Naive thymus-derived CD4-positive, alpha-beta T cell (primary cell): ENCODE results near the gene PPM1J. TPM values are rescaled to one million over a fixed set of nuclear protein-coding genes. Genes with fewer than 3 reads are reported as not detected.
"Not testable (repeated sequence)": the region's sequence is repeated elsewhere in the genome, so short reads cannot be mapped to it uniquely, and the experiment has no call there.

ENCODE experiments used
- ATAC-seq: fragments of 150-1000 bp; cut with Tn5 transposase; 2 replicates; pipeline ENCODE4 v1.10.0; 2021; ENCODE audit warnings: mild to moderate bottlenecking, moderate library complexity
- CTCF ChIA-PET: fragments of 350-600 bp; sonication (Branson Sonifier 250); formaldehyde crosslinking; loops from one replicate; lab custom pipeline; 2021; ENCODE audit warnings: antibody characterized with exemption; lab: Charles Lee
- POLR2A ChIA-PET: fragments of 350-600 bp; sonication (Branson Sonifier 250); formaldehyde crosslinking; loops from one replicate; lab custom pipeline; 2021; ENCODE audit warnings: antibody characterized with exemption, inconsistent platforms; lab: Charles Lee
- DNase-seq, 9 donors: peaks; one replicate each; pipeline versions ENCODE4 v3.0.0 to v3.0.0-alpha.2; 2020 to 2022; ENCODE audit warnings: mixed read lengths in 1 of 9
- H3K27ac ChIP-seq: one replicate; pipeline ENCODE4 v1.7.0; 2013; ENCODE audit warnings: mild to moderate bottlenecking, low read depth, low read length, moderate library complexity
- H3K27me3 ChIP-seq, 2 donors: one replicate each; pipeline ENCODE4 v1.7.0; 2013; ENCODE audit warnings: low read length in 2 of 2, mild to moderate bottlenecking in 2 of 2, moderate library complexity in 2 of 2; ENCODE audit not compliant: control insufficient read depth in 2 of 2, insufficient read depth in 2 of 2
- H3K36me3 ChIP-seq, 3 experiments: 1 replicate in 2 of 3; 2 replicates in 1 of 3; pipeline ENCODE4 v1.7.0; 2013; ENCODE audit warnings: low read length in 3 of 3, mild to moderate bottlenecking in 3 of 3, moderate library complexity in 1 of 3; ENCODE audit not compliant: insufficient read depth in 3 of 3, control insufficient read depth in 2 of 3
- H3K4me1 ChIP-seq, 2 donors: one replicate each; pipeline ENCODE4 v1.7.0; 2013; ENCODE audit warnings: low read length in 2 of 2, mild to moderate bottlenecking in 2 of 2, moderate library complexity in 1 of 2; ENCODE audit not compliant: control insufficient read depth in 2 of 2, insufficient read depth in 2 of 2
- H3K4me3 ChIP-seq: 2 replicates; pipeline ENCODE4 v1.7.0; 2013; ENCODE audit warnings: mild to moderate bottlenecking, low read length
- H3K9me3 ChIP-seq, 3 experiments: 1 replicate in 2 of 3; 2 replicates in 1 of 3; pipeline ENCODE4 v1.7.0; 2013; ENCODE audit warnings: low read length in 3 of 3; ENCODE audit not compliant: control insufficient read depth in 2 of 3
- H3K27ac Mint-ChIP-seq, 9 donors: one replicate each; pipeline ENCODE4 v1.8.0; 2020 to 2022; ENCODE audit warnings: mixed read lengths in 9 of 9, mild to moderate bottlenecking in 8 of 9, moderate library complexity in 5 of 9, inconsistent platforms in 2 of 9
- H3K27me3 Mint-ChIP-seq, 5 donors: one replicate each; pipeline ENCODE4 v1.8.0; 2021 to 2022; ENCODE audit warnings: mixed read lengths in 5 of 5, mild to moderate bottlenecking in 1 of 5
- H3K36me3 Mint-ChIP-seq, 5 donors: one replicate each; pipeline ENCODE4 v1.8.0; 2020 to 2022; ENCODE audit warnings: mixed read lengths in 5 of 5, mild to moderate bottlenecking in 3 of 5, inconsistent platforms in 1 of 5
- H3K4me1 Mint-ChIP-seq, 7 donors: one replicate each; pipeline ENCODE4 v1.8.0; 2020 to 2022; ENCODE audit warnings: mixed read lengths in 7 of 7, mild to moderate bottlenecking in 3 of 7, inconsistent platforms in 1 of 7
- H3K4me3 Mint-ChIP-seq, 10 donors: one replicate each; pipeline ENCODE4 v1.8.0; 2020 to 2022; ENCODE audit warnings: mild to moderate bottlenecking in 10 of 10, mixed read lengths in 10 of 10, moderate library complexity in 6 of 10, inconsistent platforms in 2 of 10
- H3K9me3 Mint-ChIP-seq, 11 donors: one replicate each; pipeline ENCODE4 v1.8.0; 2020 to 2022; ENCODE audit warnings: mixed read lengths in 11 of 11, mild to moderate bottlenecking in 4 of 11, inconsistent platforms in 1 of 11, moderate library complexity in 1 of 11
- intact Hi-C, 2 donors: fragments of 100-400 bp; cut with micrococcal nuclease; formaldehyde crosslinking; loops; one replicate each; pipeline ENCODE4 v1.15.1; 2023
- polyA plus RNA-seq, 2 donors: library from polyadenylated mRNA; unstranded; fragments of 300-500 nt; fragmentation: Illumina TruSeq; gene quantifications; one replicate each; pipeline ENCODE4 v1.2.3, GENCODE V29; 2021
- total RNA-seq, 6 experiments: library from RNA in 5 of 6; stranded (reverse) in 5 of 6; gene quantifications; 1 replicate in 5 of 6; 2 replicates in 1 of 6; pipeline ENCODE4 v1.2.3 and lab custom pipeline; 2021 to 2026

The PPM1J gene
- total and polyA plus RNA-seq, 7 experiments from 2014 or later = 0.46 to 1.6 (median 0.50) TPM; not detected in 4

DNA sequence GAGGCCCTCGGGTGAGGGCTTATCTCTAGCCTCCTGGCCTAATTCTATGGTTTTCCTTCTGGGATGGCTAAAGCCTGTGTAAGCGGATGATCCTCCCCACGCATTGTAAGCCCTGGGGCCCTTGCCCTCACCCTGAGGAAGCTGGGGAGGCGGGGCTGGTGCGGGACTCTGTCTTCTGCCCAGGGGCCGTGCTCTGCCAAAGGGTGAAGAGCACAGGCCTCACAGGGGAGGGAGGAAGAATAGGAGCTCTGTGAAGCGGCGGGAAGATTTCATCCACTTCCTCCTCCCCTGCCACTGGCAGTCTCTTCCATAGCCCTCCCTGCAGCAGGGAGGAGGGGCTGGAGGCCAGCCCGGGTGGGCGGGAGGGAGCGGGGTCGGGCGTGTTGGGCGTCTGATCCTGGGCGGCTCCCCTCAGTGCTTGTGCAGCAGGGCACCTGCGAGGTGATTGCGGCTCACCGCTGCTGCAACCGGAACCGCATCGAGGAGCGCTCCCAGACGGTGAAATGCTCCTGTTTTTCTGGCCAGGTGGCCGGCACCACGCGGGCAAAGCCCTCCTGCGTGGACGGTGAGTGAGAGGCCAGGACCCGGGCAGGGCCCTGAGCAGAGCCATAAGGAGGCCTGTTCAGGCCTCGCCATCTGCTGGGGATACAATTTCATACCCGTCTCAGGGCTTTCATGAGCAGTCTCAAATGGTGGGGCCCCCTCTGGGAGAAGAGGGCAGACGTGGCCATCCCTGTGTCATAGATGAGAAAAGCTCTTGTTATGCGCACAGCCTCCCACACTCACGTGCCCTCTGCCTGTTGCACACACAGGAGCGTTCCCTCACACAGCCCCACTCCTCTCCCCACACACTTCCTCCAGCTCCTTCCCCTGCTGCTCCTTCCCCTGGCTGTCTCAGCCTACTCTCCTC lies 7.7 kb upstream of the PPM1J start:
- POLR2A ChIA-PET = interaction anchor here (0.5 kb wide), 1 partner anchor 66 kb away, joined by 3 read pairs; no protein-coding TSS in a partner anchor
- intact Hi-C loops = no loop called here
- DNase-seq (no peak), ATAC-seq (peak; percentile 33)
- Mint-ChIP-seq H3K36me3 (no peaks in the 10 kb centered on the region), H3K27me3 (peaks cover 0 to 26% (median 16%) of the 10 kb centered on the region in 5 donors), H3K4me1 (peaks cover 8 to 19% (median 14%) of the 10 kb centered on the region in 7 donors), H3K4me3 (peak overlapping the region in 9 of 10 donors; percentile 0 to 70 (median 56)), H3K9me3 (no peaks in the 10 kb centered on the region), H3K27ac (no peak overlapping the region)
- Histone ChIP-seq H3K4me3 (no peak overlapping the region), H3K36me3 (no peaks in the 10 kb centered on the region), H3K27me3 (no peaks in the 10 kb centered on the region), H3K4me1 (no peaks in the 10 kb centered on the region), H3K9me3 (no peaks in the 10 kb centered on the region), H3K27ac (no peak overlapping the region)
- CTCF ChIA-PET = no interaction called here

DNA sequence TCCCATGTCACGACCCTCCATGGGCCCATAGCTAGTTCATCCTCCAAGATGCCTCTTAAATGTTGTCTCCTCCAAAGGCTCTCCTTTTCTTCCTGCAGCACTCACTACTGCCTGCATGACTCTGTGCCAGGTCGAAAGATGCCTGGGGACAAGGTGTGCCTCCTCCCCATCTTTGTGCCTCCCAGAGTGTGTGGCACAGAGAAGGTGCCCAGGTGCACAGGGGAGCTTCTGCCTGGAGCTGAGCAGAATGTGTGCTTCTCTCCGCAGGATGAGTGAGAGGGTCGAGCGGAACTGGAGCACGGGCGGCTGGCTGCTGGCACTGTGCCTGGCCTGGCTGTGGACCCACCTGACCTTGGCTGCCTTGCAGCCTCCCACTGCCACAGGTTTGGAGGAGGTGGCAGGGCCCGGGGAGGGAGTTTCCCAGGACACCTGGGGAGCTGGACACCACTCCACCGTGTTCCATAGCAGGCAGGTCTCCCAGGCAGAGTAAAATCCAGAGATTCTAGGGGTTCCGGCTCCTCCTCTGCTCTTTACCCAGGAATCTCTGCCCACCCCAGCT lies 6.9 kb upstream of the PPM1J start:
- Histone ChIP-seq H3K27ac (no peak overlapping the region), H3K9me3 (no peaks in the 10 kb centered on the region), H3K36me3 (no peaks in the 10 kb centered on the region), H3K4me1 (no peaks in the 10 kb centered on the region), H3K4me3 (no peak overlapping the region), H3K27me3 (no peaks in the 10 kb centered on the region)
- Mint-ChIP-seq H3K4me1 (peaks cover 8 to 24% (median 14%) of the 10 kb centered on the region in 7 donors), H3K36me3 (no peaks in the 10 kb centered on the region), H3K27ac (no peak overlapping the region), H3K27me3 (peaks cover 0 to 26% (median 16%) of the 10 kb centered on the region in 5 donors), H3K9me3 (no peaks in the 10 kb centered on the region), H3K4me3 (peak overlapping the region in 1 of 10 donors; percentile 25)
- intact Hi-C loops = no loop called here
- ChIA-PET CTCF (interaction anchor here (3.1 kb wide), 1 partner anchor 351 kb away, joined by 11 read pairs; the partner anchor contains the start of gene LRIG2), POLR2A (no interaction called here)
- no peak for ATAC-seq
- DNase-seq = no peak

DNA sequence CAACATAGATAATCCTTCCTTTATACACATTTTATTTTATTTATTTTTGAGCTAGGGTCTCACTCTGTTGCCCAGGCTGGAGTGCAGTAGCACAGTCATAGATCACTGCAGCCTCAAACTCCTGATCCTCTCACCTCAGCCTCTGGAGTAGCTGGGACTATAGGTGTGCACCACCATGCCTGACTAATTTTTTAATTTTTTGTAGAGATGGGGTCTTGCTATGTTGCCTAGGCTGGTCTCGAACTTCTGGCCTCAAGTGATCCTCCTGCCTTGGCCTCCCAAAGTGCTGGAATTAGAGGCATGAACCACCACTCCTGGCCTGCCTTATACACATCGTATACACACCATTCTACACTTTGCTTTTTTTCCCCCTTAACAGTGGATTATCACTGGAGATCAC lies 6.2 kb upstream of the PPM1J start:
- H3K27me3 Mint-ChIP-seq = peaks cover 0 to 26% (median 16%) of the 10 kb centered on the region in 5 donors
- intact Hi-C loops, POLR2A ChIA-PET, H3K27ac Mint-ChIP-seq, H3K9me3 ChIP-seq, H3K4me3 Mint-ChIP-seq, H3K36me3 ChIP-seq, ATAC-seq, H3K36me3 Mint-ChIP-seq, H3K9me3 Mint-ChIP-seq, H3K4me3 ChIP-seq, DNase-seq, H3K27me3 ChIP-seq, H3K4me1 ChIP-seq, H3K27ac ChIP-seq: not testable (repeated sequence)
- peaks cover 13 to 30% (median 17%) of the 10 kb centered on the region in 7 donors for H3K4me1 Mint-ChIP-seq
- CTCF ChIA-PET = interaction anchor here (0.9 to 3.1 kb wide), 2 partner anchors 83 to 351 kb away, joined by 4 to 11 read pairs; partner anchors contain the start of gene LRIG2

DNA sequence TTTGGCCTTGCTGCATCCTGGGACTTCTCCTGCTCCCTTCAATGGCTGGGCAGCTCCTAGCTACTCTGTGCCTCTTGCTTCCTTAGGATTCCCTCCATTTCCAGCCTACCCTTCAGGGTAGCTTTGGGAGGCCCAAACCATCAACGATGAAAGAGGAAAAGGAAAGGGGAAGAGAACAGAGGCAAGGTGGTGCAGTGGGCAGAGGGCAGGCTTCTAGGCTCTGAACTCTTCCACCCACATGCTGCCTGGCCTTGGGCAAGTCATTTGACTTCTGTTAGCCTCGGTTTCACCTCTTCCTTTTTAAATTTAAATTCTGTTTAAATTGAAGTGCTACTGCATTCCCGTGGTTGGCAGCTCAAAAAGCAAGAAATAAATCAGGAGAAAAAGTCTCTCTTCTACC lies 5.7 kb upstream of the PPM1J start:
- DNase-seq (no peak), ATAC-seq (no peak)
- ChIA-PET POLR2A (no interaction called here), CTCF (interaction anchor here (0.7 to 3.1 kb wide), 3 partner anchors 43 to 352 kb away, joined by 3 to 11 read pairs (median 4); partner anchors contain the start of gene LRIG2)
- Mint-ChIP-seq H3K27me3 (peaks cover 0 to 26% (median 16%) of the 10 kb centered on the region in 5 donors), H3K4me3 (no peak overlapping the region), H3K27ac (no peak overlapping the region), H3K36me3 (no peaks in the 10 kb centered on the region), H3K9me3 (no peaks in the 10 kb centered on the region), H3K4me1 (peaks cover 14 to 35% (median 22%) of the 10 kb centered on the region in 7 donors)
- Histone ChIP-seq H3K36me3 (no peaks in the 10 kb centered on the region), H3K27ac (no peak overlapping the region), H3K4me3 (no peak overlapping the region), H3K9me3 (no peaks in the 10 kb centered on the region), H3K27me3 (no peaks in the 10 kb centered on the region), H3K4me1 (peaks cover 3 to 4% of the 10 kb centered on the region in 2 donors)
- intact Hi-C loops = no loop called here

DNA sequence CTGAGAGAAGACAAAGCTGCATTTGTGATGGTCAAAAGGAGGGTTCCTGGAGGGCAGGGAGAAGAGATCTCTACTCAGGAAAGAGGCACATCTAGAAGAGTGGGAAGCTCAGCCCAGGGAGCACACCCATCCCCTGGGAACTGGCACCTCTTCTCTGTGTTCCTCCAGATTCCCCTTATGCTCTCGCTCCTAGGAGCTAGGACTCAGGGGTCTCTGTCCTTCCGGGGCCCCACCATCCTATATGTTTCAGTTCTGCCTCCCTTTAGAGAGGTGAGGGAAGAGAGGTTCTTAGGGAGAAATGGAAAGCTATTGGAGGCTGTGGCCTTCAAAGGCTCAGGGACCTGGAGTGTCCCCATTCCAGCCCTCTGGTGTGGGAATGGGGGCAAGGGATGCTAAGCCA lies 4.6 kb upstream of the PPM1J start:
- Mint-ChIP-seq H3K27ac (no peak overlapping the region), H3K36me3 (no peaks in the 10 kb centered on the region), H3K27me3 (peaks cover 0 to 28% (median 16%) of the 10 kb centered on the region in 5 donors), H3K4me1 (peaks cover 19 to 40% (median 25%) of the 10 kb centered on the region in 7 donors), H3K9me3 (no peaks in the 10 kb centered on the region), H3K4me3 (no peak overlapping the region)
- POLR2A ChIA-PET = no interaction called here
- H3K9me3 ChIP-seq = no peaks in the 10 kb centered on the region
- ATAC-seq = no peak
- H3K27me3 ChIP-seq = no peaks in the 10 kb centered on the region
- H3K4me3 ChIP-seq = no peak overlapping the region
- intact Hi-C loops = loop anchor here (5.0 to 10.0 kb wide), 5 partner anchors 673 to 1998 kb away; partner anchors contain the start of genes HIPK1 (in 1 of the 2), MAGI3 (in 1 of the 2), NRAS (in 1 of the 2) and PTPN22 (in 1 of the 2)
- H3K4me1 ChIP-seq = peaks cover 7% of the 10 kb centered on the region in 2 donors
- CTCF ChIA-PET = interaction anchor here (1.0 to 3.1 kb wide), 2 partner anchors 329 to 353 kb away, joined by 3 to 11 read pairs; partner anchors contain the start of gene LRIG2
- H3K27ac ChIP-seq = no peak overlapping the region
- DNase-seq = no peak
- no peaks in the 10 kb centered on the region for H3K36me3 ChIP-seq

DNA sequence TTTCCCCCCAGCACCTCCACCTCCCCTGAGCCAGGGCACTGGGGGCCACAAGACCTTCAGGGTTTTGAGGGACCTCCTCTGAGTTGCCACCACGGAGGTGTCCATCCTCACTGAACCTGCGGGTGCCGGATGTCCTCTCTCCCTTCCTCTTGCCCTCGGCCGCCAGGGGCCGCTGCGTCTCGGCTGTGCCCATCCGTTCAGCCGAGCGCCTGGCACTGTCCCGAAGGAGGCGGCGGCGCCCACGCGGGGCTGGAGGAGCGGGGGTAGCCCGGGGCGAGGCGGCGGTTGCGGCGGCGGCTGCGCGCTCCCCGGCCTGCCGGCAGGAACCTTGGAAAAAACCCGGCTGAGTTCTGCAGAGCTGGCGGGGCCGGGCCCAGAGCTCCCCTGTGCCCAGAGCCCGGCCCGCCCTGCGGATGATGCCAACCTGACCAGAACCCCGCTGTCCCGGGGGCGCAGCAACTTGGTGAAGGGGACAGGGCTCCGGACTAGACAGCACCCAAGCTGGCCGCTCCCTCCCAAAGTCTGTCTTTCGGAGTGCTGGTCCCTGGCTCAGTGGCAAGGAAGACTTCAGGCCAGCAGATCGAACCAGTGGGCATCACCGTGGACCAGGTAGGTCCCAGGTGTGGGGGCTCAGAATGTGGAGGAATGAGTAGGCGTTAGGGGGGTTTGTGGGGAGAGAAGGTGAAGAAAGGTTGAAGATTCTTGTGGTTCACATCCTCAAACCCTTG lies 3.7 kb upstream of the PPM1J start:
- POLR2A ChIA-PET = no interaction called here
- no peak overlapping the region for H3K4me3 ChIP-seq

More for the DNA sequence above, 3.7 kb upstream of the PPM1J start:
- Mint-ChIP-seq H3K27me3 (peaks cover 0 to 35% (median 19%) of the 10 kb centered on the region in 5 donors), H3K4me1 (peaks cover 23 to 47% (median 28%) of the 10 kb centered on the region in 7 donors), H3K27ac (no peak overlapping the region), H3K36me3 (no peaks in the 10 kb centered on the region), H3K4me3 (peak overlapping the region in 3 of 10 donors; percentile 41 to 68 (median 49)), H3K9me3 (no peaks in the 10 kb centered on the region)
- ATAC-seq (peak; percentile 37), DNase-seq (peak; percentile 30 to 87 (median 66))
- CTCF ChIA-PET = interaction anchor here (1.0 to 3.1 kb wide), 7 partner anchors 11 to 354 kb away, joined by 3 to 11 read pairs (median 4); partner anchors contain the start of gene LRIG2
- Histone ChIP-seq H3K36me3 (no peaks in the 10 kb centered on the region), H3K27me3 (no peaks in the 10 kb centered on the region), H3K27ac (no peak overlapping the region), H3K9me3 (no peaks in the 10 kb centered on the region), H3K4me1 (peaks cover 13% of the 10 kb centered on the region in 2 donors)
- intact Hi-C loops = loop anchor here (5.0 to 10.0 kb wide), 5 partner anchors 673 to 1998 kb away; partner anchors contain the start of genes HIPK1 (in 1 of the 2), MAGI3 (in 1 of the 2), NRAS (in 1 of the 2) and PTPN22 (in 1 of the 2)
